GM19351 (cell line): ENCODE data around the gene CELSR1.
"Not testable (repeated sequence)": the region's sequence is repeated elsewhere in the genome, so short reads cannot be mapped to it uniquely, and the experiment has no call there.

ENCODE experiments used
- ATAC-seq: cut with Tn5 transposase; IDR thresholded peaks from one replicate; pipeline ENCODE4 v1.9.1; 2021; ENCODE audit warnings: mild to moderate bottlenecking, moderate library complexity; ENCODE audit not compliant: unreplicated experiment

The CELSR1 gene

GRCh38 chr22:46533070-46533833, 4.2 kb downstream of the CELSR1 start:
- no peak for ATAC-seq

- no peak for ATAC-seq
Measured at GRCh38 chr22:46532416-46532815, 5.0 kb downstream of the CELSR1 start.

- ATAC-seq = no peak
Measured at GRCh38 chr22:46531581-46532175, 5.7 kb downstream of the CELSR1 start.

- ATAC-seq = no peak
Measured at GRCh38 chr22:46528121-46528610, 9.3 kb downstream of the CELSR1 start.

GRCh38 chr22:46526244-46526839, 11.1 kb downstream of the CELSR1 start:
- no peak for ATAC-seq

- no peak for ATAC-seq
Measured at GRCh38 chr22:46525389-46526243, 11.8 kb downstream of the CELSR1 start.

GRCh38 chr22:46524203-46524740, 13.1 kb downstream of the CELSR1 start:
- no peak for ATAC-seq

- no peak for ATAC-seq
Measured at GRCh38 chr22:46522797-46523196, 14.6 kb downstream of the CELSR1 start.

- ATAC-seq = no peak
Measured at GRCh38 chr22:46521994-46522393, 15.4 kb downstream of the CELSR1 start.

GRCh38 chr22:46520880-46521279, 16.5 kb downstream of the CELSR1 start:
- ATAC-seq = no peak

- ATAC-seq = no peak
Measured at GRCh38 chr22:46519377-46519776, 18.0 kb downstream of the CELSR1 start.

- no peak for ATAC-seq
Measured at GRCh38 chr22:46518542-46519325, 18.7 kb downstream of the CELSR1 start.

- ATAC-seq = no peak
Measured at GRCh38 chr22:46518038-46518437, 19.4 kb downstream of the CELSR1 start.

GRCh38 chr22:46517255-46517761, 20.1 kb downstream of the CELSR1 start:
- ATAC-seq = no peak

GRCh38 chr22:46516638-46517037, 20.8 kb downstream of the CELSR1 start:
- ATAC-seq = no peak

GRCh38 chr22:46516112-46516487, 21.3 kb downstream of the CELSR1 start:
- ATAC-seq = not testable (repeated sequence)

GRCh38 chr22:46515208-46516111, 22.0 kb downstream of the CELSR1 start:
- ATAC-seq = no peak

- ATAC-seq = no peak
Measured at GRCh38 chr22:46514592-46515207, 22.7 kb downstream of the CELSR1 start.
